ENCODE measurements around the gene MRPL9. TPM values are rescaled to one million over a fixed set of nuclear protein-coding genes. Genes with fewer than 3 reads are reported as not detected.

Gene MRPL9
- total and polyA plus RNA-seq, 10 donors = 55.4 to 92.6 (median 68.6) TPM

Small RNAs within 50 kb of the gene (small RNA-seq; reads per million reads assigned to genes)
- 0 reads per million in 4 donors for gene RNU6-662P

Other genes with a start within 250 kb of the MRPL9 start
- 1 to 10 TPM; 1.2 to 1.9 (median 1.5) TPM for gene TUFT1, start 223.2 kb downstream of the MRPL9 start, total RNA-seq
- under 1 TPM; 0.67 to 0.90 (median 0.76) TPM for gene TUFT1, start 223.2 kb downstream of the MRPL9 start, polyA plus RNA-seq
- 10 to 100 TPM; 40.4 to 69.6 (median 53.5) TPM for gene SNX27, start 151.4 kb downstream of the MRPL9 start, total RNA-seq
- gene SNX27, start 151.4 kb downstream of the MRPL9 start, polyA plus RNA-seq = 1 to 10 TPM; 3.1 to 9.0 (median 3.6) TPM
- under 1 TPM in 1 of 7 donors, not detected in 6; 0.40 TPM for gene CELF3, start 46.7 kb downstream of the MRPL9 start, total RNA-seq
- under 1 TPM in 1 of 3 donors, not detected in 2; 0.02 TPM for gene CELF3, start 46.7 kb downstream of the MRPL9 start, polyA plus RNA-seq
- gene RIIAD1, start 42.0 kb downstream of the MRPL9 start, total RNA-seq = under 1 TPM in 1 of 7 donors, not detected in 6; 0.34 TPM
- not detected for gene RIIAD1, start 42.0 kb downstream of the MRPL9 start, polyA plus RNA-seq
- gene TDRKH, start 27.0 kb upstream of the MRPL9 start, total RNA-seq = 10 to 100 TPM; 10.9 to 21.6 (median 13.0) TPM
- gene TDRKH, start 27.0 kb upstream of the MRPL9 start, polyA plus RNA-seq = 1 to 10 TPM; 3.1 to 4.7 (median 3.2) TPM
- gene LINGO4, start 41.9 kb upstream of the MRPL9 start, total RNA-seq = under 1 TPM in 4 of 7 donors, not detected in 3; 0.13 to 0.36 (median 0.28) TPM
- gene LINGO4, start 41.9 kb upstream of the MRPL9 start, polyA plus RNA-seq = under 1 TPM in 2 of 3 donors, not detected in 1; 0.04 to 0.06 TPM
- 1 to 10 TPM in 6 of 7 donors, under 1 TPM in 1; 0.85 to 4.1 (median 2.3) TPM for gene RORC, start 68.3 kb upstream of the MRPL9 start, total RNA-seq
- under 1 TPM; 0.14 to 0.78 (median 0.51) TPM for gene RORC, start 68.3 kb upstream of the MRPL9 start, polyA plus RNA-seq
- under 1 TPM in 1 of 7 donors, not detected in 6; 0.51 TPM for gene C2CD4D, start 76.3 kb upstream of the MRPL9 start, total RNA-seq
- under 1 TPM in 2 of 3 donors, not detected in 1; 0.03 to 0.07 TPM for gene C2CD4D, start 76.3 kb upstream of the MRPL9 start, polyA plus RNA-seq
- gene THEM5, start 90.2 kb upstream of the MRPL9 start, total RNA-seq = under 1 TPM in 1 of 7 donors, not detected in 6; 0.47 TPM
- gene THEM5, start 90.2 kb upstream of the MRPL9 start, polyA plus RNA-seq = not detected
- 10 to 100 TPM; 10.1 to 46.3 (median 22.6) TPM for gene THEM4, start 146.0 kb upstream of the MRPL9 start, total RNA-seq
- 10 to 100 TPM; 13.3 to 15.5 (median 14.3) TPM for gene THEM4, start 146.0 kb upstream of the MRPL9 start, polyA plus RNA-seq
- gene S100A10, start 230.4 kb upstream of the MRPL9 start, total RNA-seq = 10 to 100 TPM; 45.6 to 89.8 (median 70.4) TPM
- 100 to 1,000 TPM in 1 of 3 donors, 10 to 100 TPM in 2; 91.9 to 167 (median 93.7) TPM for gene S100A10, start 230.4 kb upstream of the MRPL9 start, polyA plus RNA-seq